H9 (cell line): Measurements from ENCODE around the gene MYOZ3. TPM values are rescaled to one million over a fixed set of nuclear protein-coding genes. Genes with fewer than 3 reads are reported as not detected.

Source experiments
- DNase-seq: peaks from one replicate; pipeline ENCODE4 v3.0.0-alpha.2; 2017
- H2AFZ ChIP-seq: one replicate; pipeline ENCODE4 v1.6.1; 2013; ENCODE audit warnings: mild to moderate bottlenecking, low read length, control low read depth, moderate library complexity
- H2AK5ac ChIP-seq: 2 replicates; pipeline ENCODE4 v1.6.1; 2013; ENCODE audit warnings: low read length, control low read depth, mixed read lengths; ENCODE audit not compliant: insufficient read length
- H2BK120ac ChIP-seq: one replicate; pipeline ENCODE4 v1.6.1; 2013; ENCODE audit warnings: low read depth, mild to moderate bottlenecking, low read length, control low read depth, inconsistent platforms; ENCODE audit not compliant: poor library complexity, severe bottlenecking
- H2BK12ac ChIP-seq: 2 replicates; pipeline ENCODE4 v1.6.1; 2013; ENCODE audit warnings: low read length, control low read depth, mixed read lengths, low read depth; ENCODE audit not compliant: insufficient read length
- H2BK15ac ChIP-seq: 2 replicates; pipeline ENCODE4 v1.6.1; 2013; ENCODE audit warnings: low read depth, low read length, control low read depth
- H2BK20ac ChIP-seq: one replicate; pipeline ENCODE4 v1.6.1; 2013; ENCODE audit warnings: low read depth, mild to moderate bottlenecking, low read length, control low read depth, inconsistent platforms; ENCODE audit not compliant: poor library complexity, severe bottlenecking
- H2BK5ac ChIP-seq: 2 replicates; pipeline ENCODE4 v1.6.1; 2013; ENCODE audit warnings: low read length, control low read depth, mixed read lengths; ENCODE audit not compliant: insufficient read length
- H3K14ac ChIP-seq: 2 replicates; pipeline ENCODE4 v1.6.1; 2013; ENCODE audit warnings: low read length, control low read depth; ENCODE audit not compliant: insufficient read depth
- H3K18ac ChIP-seq: 2 replicates; pipeline ENCODE4 v1.6.1; 2013; ENCODE audit warnings: low read depth, mild to moderate bottlenecking, mixed read lengths, low read length, control low read depth; ENCODE audit not compliant: insufficient read length
- H3K23ac ChIP-seq: 2 replicates; pipeline ENCODE4 v1.6.1; 2013; ENCODE audit warnings: low read length, control low read depth, mixed read lengths, low read depth; ENCODE audit not compliant: insufficient read length
- H3K23me2 ChIP-seq: 2 replicates; pipeline ENCODE4 v1.6.1; 2013; ENCODE audit warnings: low read depth, mild to moderate bottlenecking, mixed read lengths, low read length, control low read depth; ENCODE audit not compliant: insufficient read length, poor library complexity, severe bottlenecking
- H3K27ac ChIP-seq: 2 replicates; pipeline ENCODE4 v1.5.1; 2013; ENCODE audit warnings: low read length, control low read depth, mixed read lengths, low read depth; ENCODE audit not compliant: insufficient read length
- H3K27me3 ChIP-seq: 2 replicates; pipeline ENCODE4 v1.6.1; 2013; ENCODE audit warnings: low read length, control low read depth, inconsistent platforms; ENCODE audit not compliant: insufficient read depth
- H3K4ac ChIP-seq: 2 replicates; pipeline ENCODE4 v1.6.1; 2013; ENCODE audit warnings: low read depth, mild to moderate bottlenecking, control low read depth, inconsistent platforms, low read length, moderate library complexity
- H3K4me1 ChIP-seq: 2 replicates; pipeline ENCODE4 v1.6.1; 2013; ENCODE audit warnings: low read length, control low read depth, inconsistent platforms; ENCODE audit not compliant: insufficient read depth
- H3K4me2 ChIP-seq: 2 replicates; pipeline ENCODE4 v1.6.1; 2013; ENCODE audit warnings: low read length, control low read depth, mixed read lengths; ENCODE audit not compliant: insufficient read length, insufficient read depth
- H3K56ac ChIP-seq: 2 replicates; pipeline ENCODE4 v1.6.1; 2013; ENCODE audit warnings: low read depth, mild to moderate bottlenecking, mixed read lengths, low read length, control low read depth; ENCODE audit not compliant: insufficient read length
- H3K79me1 ChIP-seq: 2 replicates; pipeline ENCODE4 v1.6.1; 2013; ENCODE audit warnings: low read depth, mild to moderate bottlenecking, moderate library complexity, low read length, control low read depth, inconsistent platforms; ENCODE audit not compliant: insufficient read depth, poor library complexity, severe bottlenecking
- H3K79me2 ChIP-seq: 2 replicates; pipeline ENCODE4 v1.6.1; 2013; ENCODE audit warnings: low read length, control low read depth, inconsistent platforms; ENCODE audit not compliant: insufficient read depth
- H3K9ac ChIP-seq: 2 replicates; pipeline ENCODE4 v1.6.1; 2013; ENCODE audit warnings: low read length, control low read depth, mixed read lengths; ENCODE audit not compliant: insufficient read length; ENCODE audit errors: extremely low read depth
- H3K9me3 ChIP-seq: one replicate; pipeline ENCODE4 v1.6.1; 2013; ENCODE audit warnings: low read depth, low read length, inconsistent platforms; ENCODE audit not compliant: control insufficient read depth
- H3T11ph ChIP-seq: one replicate; pipeline ENCODE4 v1.6.1; 2013; ENCODE audit warnings: mild to moderate bottlenecking, low read length, control low read depth, inconsistent platforms
- H4K20me1 ChIP-seq: one replicate; pipeline ENCODE4 v1.6.1; 2013; ENCODE audit not compliant: control insufficient read depth, insufficient read length, insufficient read depth
- H4K5ac ChIP-seq: 2 replicates; pipeline ENCODE4 v1.6.1; 2013; ENCODE audit warnings: low read depth, mild to moderate bottlenecking, mixed read lengths, low read length, control low read depth; ENCODE audit not compliant: insufficient read length
- H4K8ac ChIP-seq: replicated peaks from 2 replicates; pipeline ENCODE4 v1.6.1; 2013; ENCODE audit warnings: low read length, control low read depth, mixed read lengths, low read depth; ENCODE audit not compliant: insufficient read length
- H4K91ac ChIP-seq: 2 replicates; pipeline ENCODE4 v1.6.1; 2013; ENCODE audit warnings: low read depth, mild to moderate bottlenecking, moderate library complexity, mixed read lengths, low read length, control low read depth; ENCODE audit not compliant: insufficient read length
- H3K27ac Mint-ChIP-seq, 3 experiments: 2 replicates in 2 of 3; 3 replicates in 1 of 3; pipeline ENCODE4 v1.8.0; 2020 to 2021; ENCODE audit warnings: mixed read lengths in 3 of 3, mild to moderate bottlenecking in 1 of 3, moderate library complexity in 1 of 3
- H3K27me3 Mint-ChIP-seq: 2 replicates; pipeline ENCODE4 v1.8.0; 2021; ENCODE audit warnings: low read depth, mild to moderate bottlenecking, moderate library complexity, mixed read lengths
- H3K36me3 Mint-ChIP-seq, 3 experiments: 2 replicates in 2 of 3; 3 replicates in 1 of 3; pipeline ENCODE4 v1.8.0; 2020 to 2021; ENCODE audit warnings: low read depth in 3 of 3, mixed read lengths in 3 of 3; ENCODE audit not compliant: insufficient read depth in 1 of 3
- H3K4me1 Mint-ChIP-seq, 2 experiments: 2 replicates each; pipeline ENCODE4 v1.8.0; 2020; ENCODE audit warnings: mixed read lengths in 2 of 2
- H3K4me3 Mint-ChIP-seq, 2 experiments: 2 replicates in 1 of 2; 3 replicates in 1 of 2; pipeline ENCODE4 v1.8.0; 2020 to 2021; ENCODE audit warnings: mild to moderate bottlenecking in 2 of 2, mixed read lengths in 2 of 2, moderate library complexity in 1 of 2
- H3K9me3 Mint-ChIP-seq, 2 experiments: 2 replicates in 1 of 2; 3 replicates in 1 of 2; pipeline ENCODE4 v1.8.0; 2020; ENCODE audit warnings: mild to moderate bottlenecking in 2 of 2, mixed read lengths in 2 of 2, moderate library complexity in 1 of 2
- WGBS: extraction: QIAGEN DNeasy Blood & Tissue Kit; methylation state at CpG from one replicate; pipeline ENCODE4 v1.1.7; 2013; ENCODE audit warnings: missing lambda C conversion rate, low lambda C conversion rate, mixed read lengths; ENCODE audit not compliant: insufficient read length; ENCODE audit errors: extremely low coverage; 5-methylcytosine and 5-hydroxymethylcytosine counted together
- total RNA-seq: library from RNA; stranded (reverse); gene quantifications from 2 replicates; pipeline ENCODE4 v1.2.1, GENCODE V29; 2021
- TF ChIP-seq, protein P1 (sequence below): fragments of 200-600 bp; sonication (generic); conservative IDR thresholded peaks from 3 replicates; pipeline ENCODE4 v1.8.0; 2021; ENCODE audit warnings: antibody characterized with exemption, mild to moderate bottlenecking

MYOZ3 gene
- total RNA-seq, 1 experiment from 2014 or later, result 18.1 TPM

DNA sequence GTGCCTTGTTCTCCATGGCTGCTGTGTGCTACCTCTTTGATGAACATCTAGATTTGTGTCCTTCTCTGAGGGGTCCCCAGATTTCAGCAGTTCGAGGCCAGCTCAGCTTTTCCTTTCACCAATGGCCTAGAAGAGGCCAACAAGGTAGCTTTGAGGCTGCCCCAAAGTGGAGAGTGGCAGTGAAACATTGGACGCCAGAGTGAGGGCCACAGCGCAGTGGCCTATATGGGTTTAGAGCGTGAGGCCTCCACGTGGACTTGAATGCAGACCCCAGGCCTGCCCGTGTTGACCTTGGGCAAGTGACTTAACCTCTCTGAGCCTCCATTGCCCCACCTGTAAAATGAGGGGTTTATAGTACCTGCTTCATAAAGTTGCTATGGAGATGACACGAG, 11.8 kb downstream of the MYOZ3 start:
- TF ChIP-seq, protein P1, sequence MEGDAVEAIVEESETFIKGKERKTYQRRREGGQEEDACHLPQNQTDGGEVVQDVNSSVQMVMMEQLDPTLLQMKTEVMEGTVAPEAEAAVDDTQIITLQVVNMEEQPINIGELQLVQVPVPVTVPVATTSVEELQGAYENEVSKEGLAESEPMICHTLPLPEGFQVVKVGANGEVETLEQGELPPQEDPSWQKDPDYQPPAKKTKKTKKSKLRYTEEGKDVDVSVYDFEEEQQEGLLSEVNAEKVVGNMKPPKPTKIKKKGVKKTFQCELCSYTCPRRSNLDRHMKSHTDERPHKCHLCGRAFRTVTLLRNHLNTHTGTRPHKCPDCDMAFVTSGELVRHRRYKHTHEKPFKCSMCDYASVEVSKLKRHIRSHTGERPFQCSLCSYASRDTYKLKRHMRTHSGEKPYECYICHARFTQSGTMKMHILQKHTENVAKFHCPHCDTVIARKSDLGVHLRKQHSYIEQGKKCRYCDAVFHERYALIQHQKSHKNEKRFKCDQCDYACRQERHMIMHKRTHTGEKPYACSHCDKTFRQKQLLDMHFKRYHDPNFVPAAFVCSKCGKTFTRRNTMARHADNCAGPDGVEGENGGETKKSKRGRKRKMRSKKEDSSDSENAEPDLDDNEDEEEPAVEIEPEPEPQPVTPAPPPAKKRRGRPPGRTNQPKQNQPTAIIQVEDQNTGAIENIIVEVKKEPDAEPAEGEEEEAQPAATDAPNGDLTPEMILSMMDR, result no peak
- peaks cover 7 to 12% (median 8%) of the 10 kb centered on the region in 3 experiments; a peak in 6 of 7 replicates for H3K36me3 Mint-ChIP-seq
- no peak overlapping the region for H2AFZ ChIP-seq
- H4K91ac ChIP-seq, result no peak overlapping the region
- H3K4ac ChIP-seq, result no peak overlapping the region
- H2BK20ac ChIP-seq, result no peak overlapping the region
- H3K27me3 Mint-ChIP-seq, result no peaks in the 10 kb centered on the region
- H2BK120ac ChIP-seq, result no peak overlapping the region
- peaks cover 7% of the 10 kb centered on the region for H3K23me2 ChIP-seq
- peak overlapping the region in 1 of 3 experiments; percentile 89; a peak in 3 of 7 replicates for H3K27ac Mint-ChIP-seq
- H3K27ac ChIP-seq, result no peak overlapping the region
- H3K4me2 ChIP-seq, result peak overlapping the region; percentile 74
- no peak overlapping the region for H2BK15ac ChIP-seq
- H3K18ac ChIP-seq, result peak overlapping the region; percentile 30
- H3K14ac ChIP-seq, result 0 out of 2 replicates have a peak overlapping the region, but pooled peaks have one; percentile 26
- H3K4me1 ChIP-seq, result peaks cover 3% of the 10 kb centered on the region; the same call in 1 of the 2 replicates
- H2AK5ac ChIP-seq, result no peak overlapping the region
- H3T11ph ChIP-seq, result no peak overlapping the region
- H3K23ac ChIP-seq, result no peak overlapping the region
- peak overlapping the region; percentile 3 for H3K9ac ChIP-seq
- no peak overlapping the region for H4K5ac ChIP-seq
- H4K8ac ChIP-seq, result no peak overlapping the region
- peak overlapping the region; percentile 87 to 91 for H3K4me3 Mint-ChIP-seq
- H3K56ac ChIP-seq, result no peak overlapping the region
- no peak overlapping the region for H2BK12ac ChIP-seq
- no peaks in the 10 kb centered on the region for H3K79me1 ChIP-seq
- H2BK5ac ChIP-seq, result no peak overlapping the region
- DNase-seq, result no peak
- H3K79me2 ChIP-seq, result no peaks in the 10 kb centered on the region
- peaks cover 29 to 30% of the 10 kb centered on the region in 2 experiments for H3K4me1 Mint-ChIP-seq
- no peaks in the 10 kb centered on the region; a peak in 1 of 5 replicates for H3K9me3 Mint-ChIP-seq
- no CpG with 5 or more reads among the region's 7 CpGs for WGBS
- no peaks in the 10 kb centered on the region for H3K9me3 ChIP-seq
- H4K20me1 ChIP-seq, result no peaks in the 10 kb centered on the region
- H3K27me3 ChIP-seq, result no peaks in the 10 kb centered on the region
